GM23248 (cell line): ENCODE data around the gene INPPL1. TPM values are rescaled to one million over a fixed set of nuclear protein-coding genes. Genes with fewer than 3 reads are reported as not detected.
"Not testable (repeated sequence)": the region's sequence is repeated elsewhere in the genome, so short reads cannot be mapped to it uniquely, and the experiment has no call there.

Experiments used
- DNase-seq: peaks from one replicate; pipeline ENCODE4 v3.0.0-alpha.2; 2015
- H2AFZ ChIP-seq: fragments of 200-600 bp; sonication (generic); 2 replicates; pipeline ENCODE4 v1.6.1; 2016; ENCODE audit warnings: antibody characterized with exemption
- H3F3A ChIP-seq: fragments of 200-600 bp; sonication (generic); 2 replicates; pipeline ENCODE4 v1.6.1; 2016; ENCODE audit warnings: mild to moderate bottlenecking, antibody characterized with exemption, mixed run types; ENCODE audit not compliant: insufficient read depth
- H3K27ac ChIP-seq: fragments of 200-600 bp; sonication (generic); 2 replicates; pipeline ENCODE4 v1.5.1; 2016; ENCODE audit warnings: mild to moderate bottlenecking
- H3K27me3 ChIP-seq: fragments of 200-600 bp; sonication (generic); replicated peaks from 2 replicates; pipeline ENCODE4 v1.6.1; 2016; ENCODE audit warnings: mild to moderate bottlenecking; ENCODE audit not compliant: insufficient read depth
- H3K36me3 ChIP-seq: fragments of 200-600 bp; sonication (generic); 2 replicates; pipeline ENCODE4 v1.6.1; 2016; ENCODE audit warnings: low read depth, mild to moderate bottlenecking
- H3K4me1 ChIP-seq: fragments of 200-600 bp; sonication (generic); 2 replicates; pipeline ENCODE4 v1.6.1; 2016; ENCODE audit warnings: mild to moderate bottlenecking; ENCODE audit not compliant: insufficient read depth
- H3K4me2 ChIP-seq: fragments of 200-600 bp; sonication (generic); one replicate; pipeline ENCODE4 v1.6.1; 2016; ENCODE audit warnings: mild to moderate bottlenecking; ENCODE audit not compliant: unreplicated experiment
- H3K4me3 ChIP-seq: fragments of 200-600 bp; sonication (generic); 2 replicates; pipeline ENCODE4 v1.5.1; 2016; ENCODE audit warnings: mild to moderate bottlenecking
- H3K79me2 ChIP-seq: fragments of 200-600 bp; sonication (generic); 2 replicates; pipeline ENCODE4 v1.6.1; 2016; ENCODE audit warnings: mild to moderate bottlenecking; ENCODE audit not compliant: insufficient read depth
- H3K9ac ChIP-seq: fragments of 200-600 bp; sonication (generic); 2 replicates; pipeline ENCODE4 v1.6.1; 2016; ENCODE audit warnings: mild to moderate bottlenecking
- H3K9me2 ChIP-seq: fragments of 200-600 bp; sonication (generic); 2 replicates; pipeline ENCODE4 v1.6.1; 2016; ENCODE audit warnings: mixed run types, mild to moderate bottlenecking, moderate library complexity; ENCODE audit not compliant: insufficient read depth
- H3K9me3 ChIP-seq: fragments of 200-600 bp; sonication (generic); one replicate; pipeline ENCODE4 v1.6.1; 2017; ENCODE audit warnings: low read depth
- H4K20me1 ChIP-seq: fragments of 200-600 bp; sonication (generic); 2 replicates; pipeline ENCODE4 v1.6.0; 2016; ENCODE audit not compliant: insufficient read depth
- EZH2 ChIP-seq: fragments of 200-600 bp; sonication (generic); IDR thresholded peaks from 2 replicates; pipeline ENCODE4 v1.6.1; 2018; ENCODE audit warnings: antibody characterized with exemption, mild to moderate bottlenecking; ENCODE audit not compliant: insufficient read depth, poor library complexity, severe bottlenecking
- EZH2phosphoT487 ChIP-seq: fragments of 200-600 bp; sonication (generic); IDR thresholded peaks from 2 replicates; pipeline ENCODE4 v1.6.1; 2018; ENCODE audit warnings: antibody characterized with exemption, moderate library complexity, mild to moderate bottlenecking, low read depth; ENCODE audit not compliant: insufficient read depth
- WGBS, 2 experiments: methylation state at CpG; one replicate each; pipeline ENCODE4 v1.1.6; 2015 to 2017; ENCODE audit warnings: low lambda C conversion rate in 2 of 2, low coverage in 1 of 2; ENCODE audit errors: missing lambda C conversion rate in 2 of 2; 5-methylcytosine and 5-hydroxymethylcytosine counted together
- in situ Hi-C: fragments of 300-500 bp; cut with MboI; formaldehyde crosslinking; loops from 2 replicates; pipeline ENCODE4 v1.15.0; 2020
- polyA plus RNA-seq: library from polyadenylated mRNA; unstranded; fragments of >200 nt; fragmentation: Nextera tagmentation; extraction: Ambion mirVana; gene quantifications from 2 replicates; pipeline ENCODE4 v1.2.1, GENCODE V29; 2016
- total RNA-seq: library from RNA; depleted of rRNA; stranded (reverse); fragments of >200 nt; shearing (Covaris generic); gene quantifications from 2 replicates; pipeline ENCODE4 v1.2.3, GENCODE V29; 2014

The INPPL1 gene
- total and polyA plus RNA-seq, 2 experiments from 2014 or later, result 28.4 to 68.0 TPM

DNA sequence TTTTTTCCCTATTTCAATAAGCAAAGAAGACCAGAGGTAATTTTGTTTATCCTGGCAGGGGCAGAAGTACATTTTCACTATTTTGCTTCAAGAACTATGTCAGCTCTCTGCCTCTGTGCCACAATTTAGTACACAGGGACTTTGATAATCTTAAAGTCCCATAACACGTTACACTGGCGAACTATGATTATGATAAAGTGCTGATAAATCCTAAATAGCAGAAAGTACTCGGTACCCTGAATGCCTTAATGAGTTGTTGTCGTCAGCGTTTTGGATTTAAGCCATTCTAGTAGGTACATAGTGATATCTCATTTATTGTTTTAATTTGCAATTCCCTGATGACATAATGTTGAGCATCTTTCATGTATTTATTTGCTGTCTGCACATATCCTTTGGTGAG, 36.0 kb downstream of the INPPL1 start:
- peaks cover 3% of the 10 kb centered on the region; the same call in 1 of the 2 replicates for H3F3A ChIP-seq
- no peaks in the 10 kb centered on the region for H3K9me3 ChIP-seq
- no peak overlapping the region for H3K27ac ChIP-seq
- no peaks in the 10 kb centered on the region for H3K36me3 ChIP-seq
- no peak overlapping the region for H3K4me2 ChIP-seq
- no peaks in the 10 kb centered on the region for H3K79me2 ChIP-seq
- no peak overlapping the region for H3K9ac ChIP-seq
- 48 to 54% methylated on average over 5 of the region's 5 CpGs for WGBS, 2 experiments
- H3K27me3 ChIP-seq, result peaks cover 27% of the 10 kb centered on the region
- no peak for DNase-seq
- no peak overlapping the region for H2AFZ ChIP-seq
- H3K4me3 ChIP-seq, result no peak overlapping the region
- H4K20me1 ChIP-seq, result no peaks in the 10 kb centered on the region
- no peak for TF ChIP-seq EZH2phosphoT487
- no peak for TF ChIP-seq EZH2
- in situ Hi-C loops, result no loop called here
- no peaks in the 10 kb centered on the region for H3K9me2 ChIP-seq
- H3K4me1 ChIP-seq, result no peaks in the 10 kb centered on the region

DNA sequence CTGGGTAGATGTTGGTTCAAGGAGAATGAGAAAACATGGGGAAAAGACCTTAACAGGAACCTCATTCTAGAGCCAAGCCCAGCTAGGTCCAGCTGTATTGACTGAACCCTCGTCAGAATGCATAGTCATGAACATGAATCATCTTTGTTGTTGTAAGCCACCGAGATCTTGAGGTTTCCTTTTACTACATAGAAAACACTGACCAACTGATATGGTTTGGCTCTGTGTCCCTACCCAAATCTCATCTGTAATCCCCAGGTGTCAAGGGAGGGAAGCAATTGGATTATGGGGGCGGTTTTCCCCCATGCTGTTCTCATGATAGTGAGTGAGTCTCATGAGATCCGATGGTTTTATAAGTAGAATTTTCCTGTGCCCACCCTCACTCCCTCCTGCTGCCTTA, 38.8 kb downstream of the INPPL1 start:
- no peak overlapping the region for H2AFZ ChIP-seq
- no peaks in the 10 kb centered on the region for H3K9me2 ChIP-seq
- H3K4me2 ChIP-seq, result no peak overlapping the region
- 49 to 60% methylated on average over 4 of the region's 4 CpGs for WGBS, 2 experiments
- peaks cover 3% of the 10 kb centered on the region; the same call in 1 of the 2 replicates for H3F3A ChIP-seq
- H3K79me2 ChIP-seq, result no peaks in the 10 kb centered on the region
- no peaks in the 10 kb centered on the region for H3K4me1 ChIP-seq
- peaks cover 30% of the 10 kb centered on the region for H3K27me3 ChIP-seq
- in situ Hi-C loops, result no loop called here
- DNase-seq, result peak; percentile 65
- H3K4me3 ChIP-seq, result no peak overlapping the region
- no peak overlapping the region for H3K9ac ChIP-seq
- no peaks in the 10 kb centered on the region for H3K9me3 ChIP-seq
- H3K36me3 ChIP-seq, result no peaks in the 10 kb centered on the region
- no peaks in the 10 kb centered on the region for H4K20me1 ChIP-seq
- H3K27ac ChIP-seq, result no peak overlapping the region
- TF ChIP-seq EZH2phosphoT487 (no peak), EZH2 (no peak)

DNA sequence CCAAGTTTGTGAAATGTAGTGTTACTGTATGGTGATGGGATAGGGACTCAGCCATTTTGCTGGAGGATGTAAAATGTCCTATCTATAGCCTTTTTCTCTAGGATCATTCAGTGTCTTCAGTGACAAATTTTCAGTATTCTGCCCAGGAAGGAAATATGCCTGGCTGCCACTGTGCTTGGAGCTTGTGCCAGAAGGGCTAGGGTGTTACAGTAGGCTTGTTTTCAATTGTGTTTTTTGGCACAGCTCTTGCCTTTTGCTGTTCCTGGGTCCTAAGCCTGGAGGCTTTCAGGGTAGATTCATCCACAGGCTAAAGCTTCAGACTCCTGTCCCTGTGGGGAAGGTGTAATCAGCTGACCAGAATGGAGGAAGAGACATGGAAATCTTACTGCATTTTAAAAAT, 41.4 kb downstream of the INPPL1 start:
- Histone ChIP-seq H3K27ac (no peak overlapping the region), H3K27me3 (peaks cover 13% of the 10 kb centered on the region), H3K4me2 (no peak overlapping the region), H3K9ac (no peak overlapping the region), H3K9me2 (no peaks in the 10 kb centered on the region), H4K20me1 (no peaks in the 10 kb centered on the region), H3K79me2 (no peaks in the 10 kb centered on the region), H3K4me3 (no peak overlapping the region), H3K36me3 (no peaks in the 10 kb centered on the region), H3K4me1 (no peaks in the 10 kb centered on the region), H3F3A (peaks cover 3% of the 10 kb centered on the region; the same call in 1 of the 2 replicates), H2AFZ (no peak overlapping the region), H3K9me3 (no peaks in the 10 kb centered on the region)
- in situ Hi-C loops, result no loop called here
- DNase-seq, result no peak
- TF ChIP-seq EZH2 (no peak), EZH2phosphoT487 (no peak)

DNA sequence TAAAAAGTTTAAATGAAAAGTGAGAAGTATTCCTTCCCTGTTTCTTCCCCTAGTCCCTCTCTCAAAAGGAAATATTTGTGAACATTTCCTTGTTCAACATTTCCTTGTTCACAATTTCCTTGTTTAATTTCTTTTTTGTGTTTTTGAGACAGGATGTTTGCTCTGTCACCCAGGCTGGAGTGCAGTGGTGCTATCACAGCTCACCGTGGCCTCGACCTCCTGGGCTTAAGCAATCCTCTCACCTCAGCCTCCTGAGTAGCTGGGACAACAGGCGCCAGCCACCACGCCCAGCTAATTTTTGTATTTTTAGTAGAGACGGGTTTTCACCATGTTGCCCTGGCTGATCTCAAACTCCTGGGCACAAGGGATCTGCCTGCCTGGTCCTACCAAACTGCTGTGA, 42.4 kb downstream of the INPPL1 start:
- H3K9me3 ChIP-seq, H3K36me3 ChIP-seq, H3K9me2 ChIP-seq, H3K4me3 ChIP-seq, H4K20me1 ChIP-seq, DNase-seq, H3K27ac ChIP-seq, in situ Hi-C loops, H3K9ac ChIP-seq, H3K4me1 ChIP-seq, H3F3A ChIP-seq, H3K79me2 ChIP-seq, H3K4me2 ChIP-seq, H2AFZ ChIP-seq: not testable (repeated sequence)
- H3K27me3 ChIP-seq, result peaks cover 22% of the 10 kb centered on the region
- WGBS, 2 experiments, result 55 to 65% methylated on average over 5 of the region's 5 CpGs

DNA sequence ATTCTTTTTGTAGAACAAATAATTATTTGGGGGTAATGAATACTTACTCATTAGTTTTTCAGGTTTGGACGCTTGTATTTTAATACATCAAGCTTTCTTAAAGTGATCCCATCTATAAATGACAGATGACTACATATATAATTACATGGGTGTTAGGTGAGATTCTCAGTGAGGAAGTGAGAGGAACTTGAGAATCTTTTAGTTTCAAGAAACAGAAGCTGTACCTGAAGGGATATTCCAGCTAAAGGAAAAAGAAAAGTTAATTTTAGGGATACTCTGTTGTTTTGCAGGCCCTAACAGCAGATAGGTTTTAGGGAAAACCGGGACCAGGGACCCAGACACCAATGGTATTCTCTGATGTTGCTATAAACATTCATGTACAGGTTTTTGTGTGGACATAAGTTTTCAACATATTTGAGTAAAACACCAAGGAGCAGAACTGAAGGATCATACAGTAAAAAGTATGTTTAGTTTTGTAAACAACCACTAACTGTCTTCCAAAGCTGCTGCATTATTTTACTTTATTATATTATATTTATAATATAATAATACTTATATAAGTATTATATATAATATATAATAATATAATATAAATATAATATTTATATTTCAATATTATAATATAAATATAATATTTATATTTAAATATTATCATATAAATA, 43.5 kb downstream of the INPPL1 start:
- no peak for DNase-seq
- no peaks in the 10 kb centered on the region for H4K20me1 ChIP-seq
- TF ChIP-seq EZH2 (no peak), EZH2phosphoT487 (no peak)
- H3K79me2 ChIP-seq, result no peaks in the 10 kb centered on the region
- WGBS, 2 experiments, result 43 to 52% methylated on average over 2 of the region's 2 CpGs
- H3K27ac ChIP-seq, result no peak overlapping the region
- no peaks in the 10 kb centered on the region for H3K36me3 ChIP-seq
- H2AFZ ChIP-seq, result no peak overlapping the region
- no peaks in the 10 kb centered on the region for H3K4me1 ChIP-seq
- no peak overlapping the region for H3K4me3 ChIP-seq
- in situ Hi-C loops, result no loop called here
- peaks cover 3% of the 10 kb centered on the region; the same call in 1 of the 2 replicates for H3F3A ChIP-seq
- H3K27me3 ChIP-seq, result peaks cover 22% of the 10 kb centered on the region; the same call in 1 of the 2 replicates
- H3K9ac ChIP-seq, result no peak overlapping the region
- H3K9me2 ChIP-seq, result no peaks in the 10 kb centered on the region
- H3K9me3 ChIP-seq, result no peaks in the 10 kb centered on the region
- no peak overlapping the region for H3K4me2 ChIP-seq
